ENCODE measurements around the gene ATG5.

ATG5 gene

GRCh38 chr6:106220485-106220884 is 105.1 kb downstream of the ATG5 start:
- TF ChIP-seq ZFX (IDR thresholded peaks at IDR 0.05; ENCODE audit: borderline replicate concordance) (no peak), CTCF (IDR thresholded peaks at IDR 0.05) (no peak)
- no peak overlapping the region for H3K27ac ChIP-seq

GRCh38 chr6:106216527-106216926 is 109.0 kb downstream of the ATG5 start:
- TF ChIP-seq ZFX (IDR thresholded peaks at IDR 0.05; ENCODE audit: borderline replicate concordance) (no peak), CTCF (IDR thresholded peaks at IDR 0.05) (no peak)
- H3K27ac ChIP-seq = no peak overlapping the region

- H3K27ac ChIP-seq = no peak overlapping the region
- no peak for TF ChIP-seq CTCF (IDR thresholded peaks at IDR 0.05)
- no peak for TF ChIP-seq ZFX (IDR thresholded peaks at IDR 0.05; ENCODE audit: borderline replicate concordance)
Observed at GRCh38 chr6:106215608-106216007, 110.0 kb downstream of the ATG5 start.

GRCh38 chr6:106214531-106214930 is 111.0 kb downstream of the ATG5 start:
- H3K27ac ChIP-seq = no peak overlapping the region
- TF ChIP-seq ZFX (IDR thresholded peaks at IDR 0.05; ENCODE audit: borderline replicate concordance) = no peak
- TF ChIP-seq CTCF (IDR thresholded peaks at IDR 0.05) = no peak

GRCh38 chr6:106213660-106214289 is 111.8 kb downstream of the ATG5 start:
- no peak overlapping the region for H3K27ac ChIP-seq
- TF ChIP-seq CTCF (IDR thresholded peaks at IDR 0.05) = no peak
- no peak for TF ChIP-seq ZFX (IDR thresholded peaks at IDR 0.05; ENCODE audit: borderline replicate concordance)

- no peak overlapping the region for H3K27ac ChIP-seq
- no peak for TF ChIP-seq ZFX (IDR thresholded peaks at IDR 0.05; ENCODE audit: borderline replicate concordance)
- no peak for TF ChIP-seq CTCF (IDR thresholded peaks at IDR 0.05)
Observed at GRCh38 chr6:106212576-106212975, 113.0 kb downstream of the ATG5 start.

- TF ChIP-seq ZFX (IDR thresholded peaks at IDR 0.05; ENCODE audit: borderline replicate concordance) (no peak), CTCF (IDR thresholded peaks at IDR 0.05) (no peak)
- no peak overlapping the region for H3K27ac ChIP-seq
Observed at GRCh38 chr6:106206905-106207304, 118.7 kb downstream of the ATG5 start.
